GM10847 (cell line): ENCODE measurements around the gene NT5DC1.

Experiments used
- POLR2A ChIP-seq: IDR thresholded peaks from 2 replicates; pipeline ENCODE4 v1.6.1; 2011; ENCODE audit not compliant: insufficient read length; ENCODE audit errors: extremely low read depth

NT5DC1 gene

GRCh38 chr6:116223355-116223754, 122.7 kb downstream of the NT5DC1 start:
- TF ChIP-seq POLR2A: no peak

GRCh38 chr6:116229287-116229913, 128.7 kb downstream of the NT5DC1 start:
- no peak for TF ChIP-seq POLR2A

GRCh38 chr6:116234689-116235088, 134.0 kb downstream of the NT5DC1 start:
- no peak for TF ChIP-seq POLR2A

- TF ChIP-seq POLR2A: no peak
Measured at GRCh38 chr6:116238083-116238482, 137.4 kb downstream of the NT5DC1 start.

- TF ChIP-seq POLR2A: no peak
Measured at GRCh38 chr6:116239256-116239655, 138.6 kb downstream of the NT5DC1 start.

GRCh38 chr6:116239856-116240255, 139.2 kb downstream of the NT5DC1 start:
- no peak for TF ChIP-seq POLR2A

GRCh38 chr6:116244284-116244683, 143.6 kb downstream of the NT5DC1 start:
- no peak for TF ChIP-seq POLR2A

GRCh38 chr6:116246089-116246488, 145.4 kb downstream of the NT5DC1 start:
- no peak for TF ChIP-seq POLR2A

GRCh38 chr6:116247285-116247684, 146.6 kb downstream of the NT5DC1 start:
- no peak for TF ChIP-seq POLR2A

GRCh38 chr6:116248577-116248976, 147.9 kb downstream of the NT5DC1 start:
- TF ChIP-seq POLR2A: no peak

GRCh38 chr6:116251568-116252384, 151.1 kb downstream of the NT5DC1 start:
- no peak for TF ChIP-seq POLR2A

GRCh38 chr6:116253188-116253504, 152.5 kb downstream of the NT5DC1 start:
- TF ChIP-seq POLR2A: no peak

- no peak for TF ChIP-seq POLR2A
Measured at GRCh38 chr6:116253505-116254296, 153.0 kb downstream of the NT5DC1 start, which contains the start of gene TSPYL4. TSPYL4 (minus strand) TSS chr6:116254075; CDS start chr6:116254008, 67 bp downstream.

GRCh38 chr6:116254297-116255056, 153.8 kb downstream of the NT5DC1 start:
- TF ChIP-seq POLR2A: no peak

GRCh38 chr6:116255246-116255800, 154.7 kb downstream of the NT5DC1 start:
- no peak for TF ChIP-seq POLR2A
